PC-3 (cell line): Measurements from ENCODE around the gene DELE1. TPM values are rescaled to one million over a fixed set of nuclear protein-coding genes. Genes with fewer than 3 reads are reported as not detected.

Experiments used
- ATAC-seq: fragments of 200-7000 bp; cut with Tn5 transposase; 2 replicates; pipeline ENCODE4 v1.9.1; 2020; ENCODE audit warnings: mild to moderate bottlenecking, moderate library complexity
- BruUV-seq: library from RNA; stranded (reverse); fragments of 400-500 nt; replicated peaks from 2 replicates; lab custom pipeline; 2021; lab: Mats Ljungman, UMichigan
- CTCF ChIA-PET: fragments of 300-600 bp; sonication (Branson Sonifier 250); formaldehyde crosslinking; loops from one replicate; lab custom pipeline; 2022; ENCODE audit warnings: antibody characterized with exemption; lab: Charles Lee
- POLR2A ChIA-PET: fragments of 300-600 bp; sonication (Branson Sonifier 250); formaldehyde crosslinking; loops from one replicate; lab custom pipeline; 2022; ENCODE audit warnings: antibody characterized with exemption; ENCODE audit not compliant: unreplicated experiment; lab: Charles Lee
- DNase-seq: peaks from one replicate; pipeline ENCODE4 v3.0.0-alpha.2; 2015
- H2AFZ ChIP-seq: fragments of 300-600 bp; sonication (generic); 2 replicates; pipeline ENCODE4 v1.6.0; 2016; ENCODE audit warnings: antibody characterized with exemption, low read length
- H3F3A ChIP-seq: fragments of 300-600 bp; sonication (generic); one replicate; pipeline ENCODE4 v1.6.0; 2017; ENCODE audit warnings: antibody characterized with exemption, low read length, control low read depth, mild to moderate bottlenecking; ENCODE audit not compliant: unreplicated experiment
- H3K27ac ChIP-seq: fragments of 300-600 bp; sonication (generic); 2 replicates; pipeline ENCODE4 v1.5.1; 2016; ENCODE audit warnings: mild to moderate bottlenecking, low read length
- H3K27me3 ChIP-seq: fragments of 300-600 bp; sonication (generic); 2 replicates; pipeline ENCODE4 v1.6.1; 2016; ENCODE audit warnings: low read length, mixed read lengths
- H3K36me3 ChIP-seq: fragments of 300-600 bp; sonication (generic); 2 replicates; pipeline ENCODE4 v1.6.1; 2016; ENCODE audit warnings: low read depth, mixed run types, low read length, mixed read lengths
- H3K4me1 ChIP-seq: fragments of 300-600 bp; sonication (generic); 2 replicates; pipeline ENCODE4 v1.5.1; 2016; ENCODE audit warnings: low read length; ENCODE audit not compliant: insufficient read depth
- H3K4me2 ChIP-seq: fragments of 300-600 bp; sonication (generic); 2 replicates; pipeline ENCODE4 v1.6.0; 2016; ENCODE audit warnings: low read length
- H3K4me3 ChIP-seq: fragments of 300-600 bp; sonication (generic); 2 replicates; pipeline ENCODE4 v1.5.1; 2016; ENCODE audit warnings: mild to moderate bottlenecking, low read length, mixed read lengths
- H3K79me2 ChIP-seq: fragments of 300-600 bp; sonication (generic); 2 replicates; pipeline ENCODE4 v1.6.1; 2017; ENCODE audit warnings: low read length, mixed read lengths
- H3K9ac ChIP-seq: fragments of 300-600 bp; sonication (generic); 2 replicates; pipeline ENCODE4 v1.6.0; 2016; ENCODE audit warnings: mild to moderate bottlenecking, low read length
- H3K9me2 ChIP-seq: fragments of 300-600 bp; sonication (generic); replicated peaks from 2 replicates; pipeline ENCODE4 v1.6.1; 2016; ENCODE audit warnings: mixed run types, low read length, mixed read lengths
- H3K9me3 ChIP-seq: fragments of 300-600 bp; sonication (generic); 2 replicates; pipeline ENCODE4 v1.6.1; 2016; ENCODE audit warnings: low read length, mixed read lengths
- H4K20me1 ChIP-seq: fragments of 300-600 bp; sonication (generic); 2 replicates; pipeline ENCODE4 v1.6.1; 2016; ENCODE audit warnings: low read length, mixed read lengths
- EZH2 ChIP-seq: fragments of 300-600 bp; sonication (generic); IDR thresholded peaks from one replicate; pipeline ENCODE4 v1.6.1; 2017; ENCODE audit warnings: antibody characterized with exemption, mild to moderate bottlenecking, low read length; ENCODE audit not compliant: unreplicated experiment
- EZH2phosphoT487 ChIP-seq: fragments of 300-600 bp; sonication (generic); IDR thresholded peaks from 2 replicates; pipeline ENCODE4 v1.6.1; 2018; ENCODE audit warnings: mild to moderate bottlenecking, antibody characterized with exemption, low read length, borderline replicate concordance
- intact Hi-C: fragments of 100-400 bp; cut with micrococcal nuclease; formaldehyde crosslinking; loops from 2 replicates; pipeline ENCODE4 v1.9.0; 2023
- total RNA-seq: library from RNA; depleted of rRNA; stranded (reverse); fragments of >200 nt; gene quantifications from 2 replicates; pipeline ENCODE4 v1.2.3, GENCODE V29; 2014
- TF ChIP-seq, protein P1 (sequence below): fragments of 300-600 bp; sonication (generic); conservative IDR thresholded peaks from 2 replicates; pipeline ENCODE4 v1.5.1; 2017; ENCODE audit warnings: antibody characterized with exemption, low read depth, mild to moderate bottlenecking, low read length

The DELE1 gene
- total RNA-seq, 1 experiment from 2014 or later, result 46.6 TPM

GRCh38 chr5:141969783-141970771 is 46.4 kb downstream of the DELE1 start:
- intact Hi-C loops, result loop anchor here (2.0 kb wide), 1 partner anchor 277 kb away; no protein-coding TSS in a partner anchor
- Histone ChIP-seq H3K27ac (no peak overlapping the region), H3K9ac (peak overlapping the region; percentile 90), H3K27me3 (no peaks in the 10 kb centered on the region), H3K9me2 (no peaks in the 10 kb centered on the region), H3K4me1 (peaks cover 32% of the 10 kb centered on the region), H3K4me2 (peak overlapping the region; percentile 74), H3K36me3 (peaks cover 7% of the 10 kb centered on the region), H3K9me3 (no peaks in the 10 kb centered on the region), H3K79me2 (peaks cover 44% of the 10 kb centered on the region), H3F3A (no peaks in the 10 kb centered on the region), H4K20me1 (no peaks in the 10 kb centered on the region), H3K4me3 (peak overlapping the region; percentile 78), H2AFZ (no peak overlapping the region)
- DNase-seq (peak; percentile 16), ATAC-seq (no peak)
- TF ChIP-seq, protein P1, sequence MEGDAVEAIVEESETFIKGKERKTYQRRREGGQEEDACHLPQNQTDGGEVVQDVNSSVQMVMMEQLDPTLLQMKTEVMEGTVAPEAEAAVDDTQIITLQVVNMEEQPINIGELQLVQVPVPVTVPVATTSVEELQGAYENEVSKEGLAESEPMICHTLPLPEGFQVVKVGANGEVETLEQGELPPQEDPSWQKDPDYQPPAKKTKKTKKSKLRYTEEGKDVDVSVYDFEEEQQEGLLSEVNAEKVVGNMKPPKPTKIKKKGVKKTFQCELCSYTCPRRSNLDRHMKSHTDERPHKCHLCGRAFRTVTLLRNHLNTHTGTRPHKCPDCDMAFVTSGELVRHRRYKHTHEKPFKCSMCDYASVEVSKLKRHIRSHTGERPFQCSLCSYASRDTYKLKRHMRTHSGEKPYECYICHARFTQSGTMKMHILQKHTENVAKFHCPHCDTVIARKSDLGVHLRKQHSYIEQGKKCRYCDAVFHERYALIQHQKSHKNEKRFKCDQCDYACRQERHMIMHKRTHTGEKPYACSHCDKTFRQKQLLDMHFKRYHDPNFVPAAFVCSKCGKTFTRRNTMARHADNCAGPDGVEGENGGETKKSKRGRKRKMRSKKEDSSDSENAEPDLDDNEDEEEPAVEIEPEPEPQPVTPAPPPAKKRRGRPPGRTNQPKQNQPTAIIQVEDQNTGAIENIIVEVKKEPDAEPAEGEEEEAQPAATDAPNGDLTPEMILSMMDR, result no peak
- no peak for TF ChIP-seq EZH2
- CTCF ChIA-PET, result interaction anchor here (0.6 to 1.4 kb wide), 3 partner anchors 278 to 675 kb away, joined by 3 to 4 read pairs (median 3); no protein-coding TSS in a partner anchor
- BruUV-seq, result no TSS peak
- POLR2A ChIA-PET, result interaction anchor here (0.7 to 1.0 kb wide), 2 partner anchors 46 to 150 kb away, joined by 3 read pairs; partner anchors contain the start of gene DELE1

GRCh38 chr5:141973871-141974595 is 50.4 kb downstream of the DELE1 start:
- no peak for TF ChIP-seq EZH2phosphoT487
- TF ChIP-seq, protein P1, result no peak
- no peak for TF ChIP-seq EZH2
- CTCF ChIA-PET, result no interaction called here
- Histone ChIP-seq H3K9ac (no peak overlapping the region), H3K27ac (peak overlapping the region; percentile 45), H3K4me2 (peak overlapping the region; percentile 43), H4K20me1 (no peaks in the 10 kb centered on the region), H3K79me2 (peaks cover 48% of the 10 kb centered on the region), H3K4me1 (peaks cover 29% of the 10 kb centered on the region), H3F3A (no peaks in the 10 kb centered on the region), H3K36me3 (peaks cover 27% of the 10 kb centered on the region), H2AFZ (no peak overlapping the region), H3K4me3 (no peak overlapping the region), H3K27me3 (no peaks in the 10 kb centered on the region), H3K9me2 (no peaks in the 10 kb centered on the region), H3K9me3 (no peaks in the 10 kb centered on the region)
- POLR2A ChIA-PET, result no interaction called here
- intact Hi-C loops, result no loop called here
- no TSS peak for BruUV-seq
- ATAC-seq (peak; percentile 37), DNase-seq (peak; percentile 52)
